HG03469 (cell line): ENCODE data around the gene CYSRT1.

Experiments used
- ATAC-seq: cut with Tn5 transposase; IDR thresholded peaks from one replicate; pipeline ENCODE4 v1.9.1; 2021; ENCODE audit warnings: mild to moderate bottlenecking, moderate library complexity, moderate number of reproducible peaks; ENCODE audit not compliant: unreplicated experiment

Gene CYSRT1

GRCh38 chr9:137267933-137268355 is 43.0 kb downstream of the CYSRT1 start:
- ATAC-seq: no peak

DNA sequence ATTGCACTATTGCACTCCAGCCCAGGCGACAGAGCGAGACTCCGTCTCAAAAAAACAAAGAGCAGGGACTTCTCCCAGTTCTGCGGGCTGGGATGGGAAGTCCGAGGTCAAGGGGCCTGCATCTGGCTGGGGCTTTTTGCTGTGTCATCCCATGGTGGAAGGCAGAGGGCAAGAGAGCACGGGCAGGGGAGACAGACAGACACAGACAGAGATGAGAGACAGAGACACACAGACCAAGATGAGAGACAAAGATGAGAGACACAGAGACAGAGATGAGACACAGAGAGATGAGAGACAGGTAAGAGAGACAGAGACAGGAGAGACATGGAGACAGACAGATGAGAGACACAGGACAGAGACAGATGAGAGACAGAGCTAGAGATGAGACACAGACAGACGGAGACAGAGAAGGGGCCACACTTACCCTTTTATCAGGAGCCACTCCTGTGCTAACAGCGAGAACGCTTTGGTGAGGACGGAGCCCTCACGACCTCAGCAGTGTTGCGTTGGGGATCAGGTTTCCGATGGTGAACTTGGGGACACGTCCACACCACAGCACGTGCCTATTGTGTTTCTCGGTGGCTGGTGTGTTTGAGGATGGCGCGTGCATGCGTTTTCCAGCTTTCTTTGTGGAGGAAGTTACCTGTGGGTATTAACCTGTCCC is 43.7 kb downstream of the CYSRT1 start:
- ATAC-seq: no peak

- ATAC-seq: no peak
These were observed 44.3 kb downstream of the CYSRT1 start for GRCh38 chr9:137269231-137269772.

DNA sequence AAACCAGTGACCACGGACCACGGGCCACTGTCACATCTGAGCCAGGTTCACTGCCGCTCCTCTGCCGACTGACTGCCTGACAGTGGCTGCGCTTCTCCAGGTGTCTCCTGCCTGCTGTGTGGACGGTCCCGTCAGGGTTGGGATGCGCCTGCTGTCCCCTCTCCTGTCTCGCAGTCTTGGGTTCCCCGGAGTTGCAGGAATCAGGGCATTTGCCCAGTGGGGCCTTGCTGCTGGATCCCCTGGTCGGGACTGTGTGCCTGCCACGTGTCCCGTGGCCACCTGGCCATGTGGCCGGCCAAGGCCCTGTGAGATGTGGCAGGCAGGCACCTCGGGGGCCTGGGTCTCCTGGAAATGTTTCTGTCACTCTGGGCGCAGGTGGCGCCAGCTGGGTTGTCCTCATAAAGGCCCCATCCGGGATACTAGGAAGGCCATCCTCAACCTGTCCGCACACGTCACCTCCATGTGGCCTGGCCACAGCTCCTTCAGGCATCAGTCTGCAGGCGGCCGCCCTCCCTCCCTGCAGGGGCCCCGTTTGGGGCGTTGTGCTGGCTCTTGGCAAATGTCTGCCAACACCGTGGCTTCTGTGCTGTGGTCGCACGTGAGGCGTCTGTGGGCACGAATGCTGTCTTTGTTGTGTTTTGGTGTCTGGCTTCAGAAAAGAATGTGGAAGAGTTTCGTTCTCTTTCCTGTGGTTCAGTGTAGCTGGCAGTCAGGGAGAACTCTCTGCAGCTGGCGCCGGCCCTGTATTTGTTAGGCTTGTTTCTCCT is 46.1 kb downstream of the CYSRT1 start:
- ATAC-seq: no peak

GRCh38 chr9:137271696-137272076 is 46.7 kb downstream of the CYSRT1 start:
- no peak for ATAC-seq

DNA sequence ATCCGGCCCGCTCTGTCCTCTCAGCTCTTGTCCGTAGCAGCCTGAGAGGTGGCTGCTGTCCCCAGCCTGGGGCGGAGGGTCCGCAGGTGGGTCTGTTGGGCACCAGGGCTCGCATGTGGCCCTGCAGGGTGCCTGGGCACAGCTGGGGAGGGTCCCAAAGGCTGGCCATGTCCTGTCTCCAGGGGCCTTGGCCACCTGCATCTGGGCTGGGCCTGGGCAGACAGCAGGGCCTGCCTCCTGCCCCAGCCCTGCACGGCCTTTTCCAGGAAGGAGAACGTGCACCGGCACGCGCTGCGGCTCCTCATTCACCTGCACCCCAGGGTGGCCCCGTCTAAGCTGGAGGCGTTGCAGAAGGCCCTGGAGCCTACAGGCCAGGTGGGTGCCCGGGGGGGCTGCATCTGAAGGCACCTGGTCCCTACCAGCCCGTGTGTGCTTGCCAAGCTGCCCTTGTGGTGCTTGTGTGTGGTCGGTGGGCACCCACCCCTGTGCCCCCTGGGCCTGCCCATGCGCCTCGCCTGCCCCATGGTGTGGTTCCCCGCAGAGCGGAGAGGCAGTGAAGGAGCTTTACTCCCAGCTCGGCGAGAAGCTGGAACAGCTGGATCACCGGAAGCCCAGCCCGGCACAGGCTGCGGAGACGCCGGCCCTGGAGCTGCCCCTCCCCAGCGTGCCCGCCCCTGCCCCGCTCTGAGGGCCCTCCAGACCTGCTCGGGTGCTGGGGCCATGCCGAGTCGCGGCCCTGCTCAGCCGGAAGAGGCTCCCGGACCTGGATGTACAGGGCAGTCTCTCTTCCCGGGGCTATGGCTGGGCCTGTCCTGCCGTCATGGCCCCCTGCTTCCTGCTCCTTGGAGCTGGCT is 47.5 kb downstream of the CYSRT1 start:
- ATAC-seq: no peak

DNA sequence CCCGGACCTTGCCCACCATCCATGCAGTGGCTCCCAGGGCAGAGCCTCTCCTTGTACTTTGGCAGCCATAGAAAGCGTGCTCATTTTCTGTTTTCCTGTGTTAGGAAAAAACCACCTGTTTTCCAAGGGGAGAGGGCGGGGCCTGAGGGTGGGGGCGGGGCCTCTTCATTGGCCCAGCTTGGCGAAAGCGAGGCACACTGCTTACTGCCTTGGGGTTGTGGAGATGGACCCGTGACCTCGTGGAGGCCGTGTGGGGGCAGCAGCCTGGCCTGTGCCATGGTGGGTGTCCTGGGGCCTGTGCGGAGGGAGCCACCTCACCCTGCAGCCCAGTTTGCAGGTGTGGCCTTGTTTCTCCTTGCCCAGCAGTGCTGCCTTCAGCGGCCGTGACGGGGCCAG is 48.1 kb downstream of the CYSRT1 start:
- no peak for ATAC-seq

DNA sequence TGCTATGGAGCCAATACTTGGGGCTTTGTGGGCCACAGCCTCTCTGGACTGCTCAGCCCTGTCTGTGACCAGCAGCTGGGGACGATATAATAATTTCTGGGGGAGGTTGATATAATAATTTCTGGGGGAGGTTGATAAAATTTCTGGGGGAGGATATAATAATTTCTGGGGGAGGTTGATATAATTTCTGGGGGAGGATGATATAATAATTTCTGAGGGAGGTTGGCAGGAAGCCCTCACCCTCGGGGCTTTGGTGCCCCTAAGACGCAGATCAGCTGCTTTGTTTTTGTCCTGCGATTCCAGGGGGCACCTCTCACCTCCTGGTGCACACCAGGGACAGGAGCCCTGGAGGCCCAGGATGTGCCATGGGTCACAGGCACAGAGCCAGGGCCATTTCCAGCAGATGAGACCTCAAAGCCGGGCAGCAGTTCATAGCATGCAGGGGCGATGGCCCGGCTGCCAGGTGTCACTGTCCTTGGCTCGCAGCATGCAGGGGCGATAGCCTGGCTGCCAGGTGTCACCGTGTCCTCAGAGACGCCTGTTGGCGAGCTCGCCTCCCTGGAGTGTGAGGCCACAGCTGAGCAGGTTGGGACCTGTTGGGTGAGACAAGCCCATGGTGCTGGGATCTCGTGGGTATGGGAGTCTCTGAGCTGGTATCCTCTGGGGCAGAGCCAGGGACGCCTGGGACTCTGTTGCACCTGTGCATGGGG is 48.8 kb downstream of the CYSRT1 start:
- ATAC-seq: no peak

- no peak for ATAC-seq
These were observed 50.2 kb downstream of the CYSRT1 start for GRCh38 chr9:137275203-137275587.
